ENCODE results near the gene CROCC2.
A peak's percentile ranks its signal among the peaks of the same experiment; 100 is the strongest.

Gene CROCC2

DNA sequence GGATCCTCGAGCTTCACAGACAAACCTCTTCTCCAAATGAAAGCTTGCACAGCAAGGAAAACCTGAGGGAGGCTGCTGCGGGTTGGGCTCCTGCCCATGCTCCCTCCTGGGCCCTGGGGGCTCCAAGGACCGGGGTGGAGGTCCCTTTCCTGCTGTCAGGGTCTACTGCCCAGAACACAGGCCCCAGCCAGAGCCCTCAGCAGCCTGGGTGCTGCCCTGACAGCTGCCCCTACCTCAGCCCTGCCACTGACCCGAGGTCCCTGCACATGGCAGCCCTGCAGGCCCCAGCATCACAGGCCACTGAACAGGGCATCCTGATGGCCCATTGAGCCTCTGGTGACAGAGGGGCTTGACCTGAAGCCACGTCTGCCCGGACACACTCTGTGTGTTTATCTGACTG lies 41.0 kb downstream of the CROCC2 start:
- DNase-seq = no peak

- no peak for DNase-seq
These were observed 41.5 kb downstream of the CROCC2 start for GRCh38 chr2:240947607-240948006.

- no peak for DNase-seq
These were observed 42.0 kb downstream of the CROCC2 start for GRCh38 chr2:240948086-240948485.

DNA sequence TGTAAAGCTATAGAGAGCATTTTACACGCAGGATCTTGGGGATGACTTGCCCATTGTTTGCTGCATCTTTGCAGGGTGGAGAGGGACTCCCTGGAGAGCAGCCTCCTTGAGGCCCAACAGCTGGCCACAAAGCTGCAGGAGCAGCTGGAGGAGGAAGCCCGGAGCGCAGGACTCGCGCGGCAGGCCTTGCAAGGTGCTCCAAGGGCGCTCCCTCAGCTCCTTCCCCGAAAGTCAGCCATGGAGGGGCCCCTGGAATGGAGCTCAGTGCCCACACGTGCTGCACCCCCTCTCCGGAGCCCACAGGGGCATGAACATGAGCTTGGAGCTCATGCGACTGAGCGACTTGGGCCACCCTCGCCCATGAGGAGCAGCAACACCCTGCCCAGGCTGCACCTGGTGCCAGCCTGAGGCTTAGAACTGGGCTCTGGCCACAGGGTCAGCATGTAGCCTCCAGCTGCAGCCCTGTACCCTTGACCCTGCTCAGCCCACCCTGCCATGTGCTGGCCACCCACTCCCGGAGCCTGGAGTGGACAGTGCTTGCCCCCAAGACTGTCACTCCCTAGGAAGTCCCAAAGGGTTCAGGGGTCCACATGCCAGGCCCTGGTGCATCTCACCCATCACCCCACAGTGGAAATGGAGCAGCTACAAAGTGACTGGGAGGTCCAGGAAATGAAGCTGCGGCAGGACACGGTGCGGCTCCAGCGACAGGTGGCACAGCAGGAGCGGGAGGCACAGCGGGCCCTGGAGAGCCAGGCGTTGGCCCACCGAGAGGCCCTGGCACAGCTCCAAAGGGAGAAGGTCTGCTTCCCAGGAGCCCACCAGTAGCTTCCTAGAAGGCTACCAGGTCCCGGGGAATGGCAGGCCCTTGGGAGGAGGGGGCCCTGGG lies 43.0 kb downstream of the CROCC2 start:
- DNase-seq = peak in 1 of 3 experiments; percentile 4

GRCh38 chr2:240949791-240950705 lies 43.9 kb downstream of the CROCC2 start:
- DNase-seq = no peak

DNA sequence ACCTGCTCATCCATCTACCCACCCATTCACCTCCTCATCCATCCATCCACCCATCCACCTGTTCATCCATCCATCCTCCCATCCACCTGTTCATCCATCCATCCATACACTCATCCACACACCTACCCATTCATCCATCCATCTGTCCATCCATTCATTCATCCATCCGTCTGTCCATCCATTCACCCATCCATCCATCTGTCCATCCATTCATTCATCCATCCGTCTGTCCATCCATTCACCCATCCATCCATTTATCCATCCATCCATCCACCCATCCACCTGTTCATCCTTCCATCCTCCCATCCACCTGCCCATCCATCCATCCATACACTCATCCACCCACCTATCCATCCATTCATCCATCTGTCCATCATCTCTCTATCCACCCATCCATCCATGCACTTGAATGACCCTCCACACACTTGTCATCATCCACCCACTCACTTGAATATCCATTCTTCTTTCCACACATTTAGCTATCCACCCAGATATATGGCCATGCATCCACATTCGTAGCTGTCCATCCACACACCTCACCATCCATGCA lies 45.0 kb downstream of the CROCC2 start:
- no peak for DNase-seq

DNA sequence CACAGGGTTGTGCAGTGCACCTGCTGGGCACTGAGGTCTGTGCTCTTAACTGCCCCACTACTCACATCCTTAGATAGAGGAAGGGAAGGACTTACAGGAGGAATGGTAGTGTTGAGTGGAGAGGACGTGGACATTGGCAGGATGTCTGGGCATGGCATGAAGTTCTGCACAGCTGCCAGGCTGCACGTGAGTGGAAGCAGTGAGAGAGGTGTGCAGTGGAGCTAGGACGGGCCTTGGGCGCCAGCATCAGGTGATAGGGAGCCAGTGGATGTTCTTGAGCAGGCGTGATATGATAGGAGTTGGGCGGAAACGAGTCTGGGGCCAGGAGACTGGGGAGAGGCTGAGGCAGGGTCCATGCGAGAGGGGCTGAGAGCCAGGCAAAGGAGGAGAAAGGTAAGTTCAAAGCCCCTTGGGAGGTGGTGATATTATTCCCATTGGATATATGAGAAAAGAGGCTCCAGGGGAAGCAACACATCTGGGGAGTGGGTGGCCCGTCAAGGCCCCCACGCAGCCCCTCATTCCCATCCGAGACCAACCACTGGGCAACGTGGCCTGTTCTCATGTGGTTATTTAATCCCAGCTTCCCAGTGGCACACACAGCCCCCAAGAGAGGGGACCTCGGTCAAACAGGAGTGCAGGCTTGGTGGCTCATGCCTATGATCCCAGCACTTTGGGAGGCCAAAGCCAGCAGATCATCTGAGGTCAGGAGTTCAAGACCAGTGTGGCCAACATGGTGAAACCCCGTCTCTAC lies 46.5 kb downstream of the CROCC2 start:
- DNase-seq = no peak

DNA sequence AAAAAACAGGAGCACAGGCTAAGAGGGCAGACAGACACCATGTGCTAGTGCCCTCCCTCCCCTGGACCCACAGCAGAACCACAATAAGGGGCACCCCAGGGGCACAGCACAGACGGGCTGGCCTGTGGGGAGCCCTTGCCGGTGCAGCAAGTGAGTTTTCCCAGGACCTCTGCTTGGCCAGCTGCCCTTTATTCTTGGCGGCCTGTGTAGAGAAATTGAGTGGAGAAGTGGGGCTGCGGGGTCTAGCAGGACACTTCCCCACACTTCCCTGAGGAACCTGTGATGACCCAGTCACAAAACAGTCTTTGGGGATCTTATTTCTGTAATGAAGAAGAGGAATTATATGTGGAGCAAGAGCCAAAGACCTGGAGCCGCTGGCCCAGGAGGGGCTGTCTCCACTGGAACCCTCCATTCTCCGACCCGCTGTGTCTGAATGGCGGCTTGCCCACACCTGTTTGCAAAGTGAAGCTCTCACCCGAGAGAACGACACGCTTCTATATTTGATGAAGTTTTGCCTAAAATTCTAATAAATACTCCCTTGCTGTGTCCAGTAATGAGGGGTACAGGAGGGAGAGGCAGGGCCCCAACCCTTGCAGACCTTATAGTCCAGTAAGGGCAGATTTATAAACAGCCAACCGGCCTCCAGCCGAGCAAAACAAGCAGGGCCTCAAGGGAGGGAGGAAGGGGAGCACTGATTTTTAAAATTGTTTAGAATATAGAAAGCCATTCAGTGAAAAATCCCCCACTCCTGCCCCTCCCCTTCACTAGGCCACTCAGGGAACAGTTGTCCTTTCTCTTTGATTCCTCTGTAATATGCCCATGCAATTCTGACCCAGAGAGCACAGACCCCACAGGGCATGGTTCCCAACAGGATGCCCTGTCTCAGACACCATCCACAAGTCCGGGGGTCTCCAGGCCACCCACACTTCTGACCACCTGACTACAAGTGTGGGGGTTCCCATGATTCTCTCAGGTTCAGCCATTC lies 47.6 kb downstream of the CROCC2 start:
- no peak for DNase-seq

DNA sequence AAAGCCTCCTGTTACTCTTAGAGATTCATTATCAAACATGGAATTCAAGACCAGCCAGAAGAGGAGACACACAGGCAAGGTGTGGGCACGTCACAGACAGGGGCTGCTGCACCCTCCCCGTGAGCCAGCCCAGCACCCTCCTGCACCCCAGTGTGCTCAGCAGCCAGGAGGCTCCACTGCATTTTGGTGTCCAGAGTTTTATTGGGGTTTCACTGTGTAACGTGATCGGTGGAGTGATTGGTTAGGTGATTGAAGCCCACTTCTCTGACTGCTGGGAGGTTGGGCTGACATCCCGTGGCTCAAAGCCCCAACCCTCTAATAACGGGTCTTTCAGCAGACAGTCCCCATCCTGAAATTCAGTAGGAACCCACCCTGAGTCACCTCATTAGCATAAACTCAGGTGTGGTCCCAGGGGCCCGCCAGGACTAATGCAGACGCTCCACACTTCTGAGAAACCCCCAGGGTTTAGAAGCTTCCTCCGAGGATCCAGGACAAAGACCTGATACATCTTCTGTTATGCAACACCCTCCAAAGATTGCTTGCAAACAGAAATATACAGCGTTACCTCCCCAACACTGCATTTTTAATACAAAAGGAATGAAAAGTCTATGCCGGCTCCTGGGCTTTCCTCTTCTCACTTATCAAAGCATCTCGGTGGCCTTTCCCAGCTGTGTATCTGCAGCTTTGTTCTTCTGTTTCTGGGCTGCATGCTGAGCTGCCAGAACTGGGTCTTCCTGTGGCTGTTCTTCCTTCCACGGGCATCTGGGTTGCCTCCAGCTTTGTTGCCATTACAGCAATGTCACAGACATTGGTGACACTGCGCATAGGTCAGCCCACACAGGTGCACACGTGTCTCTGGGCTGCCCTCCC lies 48.5 kb downstream of the CROCC2 start:
- DNase-seq = no peak

- no peak for DNase-seq
These were observed 49.4 kb downstream of the CROCC2 start for GRCh38 chr2:240955306-240956170.

GRCh38 chr2:240956171-240956934 lies 50.2 kb downstream of the CROCC2 start:
- DNase-seq = no peak

- DNase-seq = no peak
These were observed 51.0 kb downstream of the CROCC2 start for GRCh38 chr2:240956935-240957655.

- DNase-seq = no peak
These were observed 51.7 kb downstream of the CROCC2 start for GRCh38 chr2:240957656-240958365.

GRCh38 chr2:240958366-240959213 lies 52.5 kb downstream of the CROCC2 start:
- no peak for DNase-seq

- DNase-seq = no peak
These were observed 53.2 kb downstream of the CROCC2 start for GRCh38 chr2:240959214-240959940.

- DNase-seq = no peak
These were observed 53.8 kb downstream of the CROCC2 start for GRCh38 chr2:240959941-240960308.
